SIG-M5 treated with dmso at 0.1 percent for 504 hours (cell line): ENCODE results near the gene ALX4.

Source experiments
- DNase-seq: peaks from one replicate; lab custom pipeline; 2025; ENCODE audit not compliant: unreplicated experiment; lab: John Stamatoyannopoulos, UW

The ALX4 gene

GRCh38 chr11:44246726-44247125 lies 63.2 kb downstream of the ALX4 start:
- DNase-seq: no peak

GRCh38 chr11:44244639-44245310 lies 65.2 kb downstream of the ALX4 start:
- no peak for DNase-seq

DNA sequence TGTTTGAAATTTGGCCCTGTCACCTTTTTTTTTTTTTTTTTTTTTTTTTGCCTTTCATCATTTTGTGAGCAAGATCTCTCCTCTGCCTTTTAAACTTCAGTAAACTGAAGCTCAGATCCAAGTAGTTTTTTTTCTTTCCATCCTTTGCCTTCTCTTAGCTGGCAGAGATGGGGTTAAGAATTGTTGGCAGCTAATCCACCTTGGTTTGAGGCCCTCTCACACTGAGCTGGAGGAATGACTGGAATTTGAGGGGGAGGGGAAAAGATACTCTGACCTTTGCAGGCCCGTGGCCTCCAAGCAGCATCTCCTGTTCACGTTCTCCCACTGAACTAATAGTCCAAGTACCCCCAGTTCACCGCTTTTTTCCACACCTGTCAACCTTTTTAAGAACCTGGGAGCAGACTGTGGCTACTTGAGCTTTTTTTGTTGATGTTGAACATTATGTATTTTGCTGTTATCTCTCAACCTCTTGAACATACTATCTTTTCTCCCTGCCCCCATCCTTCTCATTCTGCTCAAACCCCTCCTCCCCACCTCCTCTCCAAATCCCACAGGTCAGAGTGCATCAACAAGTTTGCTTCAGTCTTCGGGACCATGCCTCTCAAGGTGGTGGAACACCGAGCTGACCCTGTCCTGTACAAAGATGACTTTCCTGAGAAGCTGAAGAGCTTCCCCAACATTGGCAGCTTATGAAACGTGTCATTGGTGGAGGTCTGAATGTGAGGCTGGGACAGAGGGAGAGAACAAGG lies 66.2 kb downstream of the ALX4 start:
- DNase-seq: no peak

- DNase-seq: no peak
Measured at GRCh38 chr11:44243086-44243485, 66.9 kb downstream of the ALX4 start.

GRCh38 chr11:44241851-44242250 lies 68.1 kb downstream of the ALX4 start:
- no peak for DNase-seq

DNA sequence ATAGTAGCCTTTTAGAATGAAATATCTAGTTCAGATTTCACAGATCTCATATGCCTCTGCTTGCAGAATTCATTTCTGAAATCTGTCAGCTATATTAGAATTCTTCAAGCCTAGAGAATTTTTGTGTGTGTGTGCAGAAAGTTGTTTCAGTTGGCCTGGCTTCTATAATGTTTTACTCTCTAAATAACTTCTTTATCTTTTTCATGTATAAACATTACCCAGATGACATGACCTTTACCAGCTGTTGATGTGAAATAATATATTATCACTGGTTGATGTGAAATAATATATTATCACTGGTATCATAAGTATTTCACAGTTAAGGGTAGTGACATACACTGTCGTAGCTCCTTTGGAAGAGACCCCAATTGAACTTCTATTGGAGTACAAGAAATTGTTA lies 72.8 kb downstream of the ALX4 start:
- no peak for DNase-seq

DNA sequence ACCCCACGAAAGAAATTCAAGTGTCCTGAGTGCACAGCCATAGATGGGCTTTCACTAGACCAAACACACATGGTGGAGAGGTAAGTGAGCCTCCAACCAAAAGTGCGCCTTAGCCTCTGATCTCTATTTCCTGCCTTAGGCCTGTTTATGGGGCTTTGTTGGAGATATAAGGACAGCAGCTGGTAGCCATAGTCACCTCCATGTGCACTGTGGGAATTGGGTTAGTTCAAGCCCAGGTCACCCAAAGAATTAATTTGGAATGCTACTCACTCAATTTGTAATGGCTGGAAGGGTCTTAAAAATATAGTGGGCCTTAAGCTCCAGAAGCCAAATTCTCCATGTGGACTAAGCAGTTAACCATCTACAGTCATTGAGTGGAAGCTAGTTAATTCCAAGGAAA lies 73.6 kb downstream of the ALX4 start:
- DNase-seq: no peak

DNA sequence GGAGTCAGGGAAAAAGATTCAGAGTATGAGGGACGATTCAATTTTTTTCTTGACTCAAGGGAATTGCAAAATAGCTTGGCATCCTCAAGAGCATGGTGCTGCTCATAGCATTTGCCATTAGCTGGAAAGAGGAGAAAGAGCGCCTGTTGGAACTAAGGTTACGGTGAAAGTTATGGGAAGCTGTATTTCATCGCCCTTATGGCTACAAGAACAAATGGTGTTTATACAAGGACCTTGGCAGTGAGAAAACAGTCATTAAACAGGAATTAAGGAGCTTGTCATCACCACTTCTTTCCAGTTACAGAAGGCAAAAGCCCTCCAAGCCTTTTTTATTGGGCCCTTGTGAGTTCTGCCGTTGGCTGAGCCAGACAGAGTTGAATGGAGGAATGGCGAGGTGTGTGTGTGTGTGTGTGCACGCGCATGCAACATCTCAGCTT lies 74.2 kb downstream of the ALX4 start:
- no peak for DNase-seq

- no peak for DNase-seq
Measured at GRCh38 chr11:44229624-44230023, 80.3 kb downstream of the ALX4 start.

DNA sequence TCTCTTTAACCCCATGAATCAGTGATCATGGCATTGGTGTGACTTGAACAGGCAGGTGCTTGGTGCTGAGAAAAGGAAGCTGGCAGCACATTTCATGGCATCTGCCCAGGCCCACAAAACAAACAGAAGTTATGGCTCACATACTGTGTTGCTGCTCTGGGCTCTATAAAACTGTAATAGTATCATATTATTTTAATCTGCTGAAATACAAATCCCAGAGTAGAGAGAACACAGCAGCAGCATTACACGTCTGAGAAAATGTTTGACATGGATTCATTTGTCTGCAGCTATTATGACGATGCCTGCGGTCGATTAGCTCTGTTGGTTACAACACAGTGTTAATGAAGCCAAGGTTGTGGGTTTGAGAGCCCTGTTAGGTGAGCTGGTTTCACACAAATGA lies 80.8 kb downstream of the ALX4 start:
- DNase-seq: no peak

DNA sequence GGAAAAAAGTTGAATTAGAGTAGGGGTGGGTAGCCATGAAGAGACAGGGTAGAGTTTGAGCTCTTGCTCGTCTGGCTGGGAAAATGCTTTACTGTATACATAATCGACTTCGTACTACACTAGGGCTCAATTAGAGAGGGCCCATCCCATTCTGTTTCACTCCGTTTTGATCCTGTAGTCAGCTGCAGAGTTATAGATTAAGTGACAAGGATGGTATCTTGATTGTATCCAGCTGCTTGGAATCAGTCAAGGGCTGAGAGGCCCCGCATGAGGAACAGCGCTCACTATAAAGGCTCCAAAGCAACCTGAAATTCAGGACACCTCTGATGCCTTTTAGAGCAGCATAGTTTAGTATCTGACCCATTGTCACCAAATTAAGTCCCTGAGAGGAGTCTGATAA lies 81.6 kb downstream of the ALX4 start:
- no peak for DNase-seq

DNA sequence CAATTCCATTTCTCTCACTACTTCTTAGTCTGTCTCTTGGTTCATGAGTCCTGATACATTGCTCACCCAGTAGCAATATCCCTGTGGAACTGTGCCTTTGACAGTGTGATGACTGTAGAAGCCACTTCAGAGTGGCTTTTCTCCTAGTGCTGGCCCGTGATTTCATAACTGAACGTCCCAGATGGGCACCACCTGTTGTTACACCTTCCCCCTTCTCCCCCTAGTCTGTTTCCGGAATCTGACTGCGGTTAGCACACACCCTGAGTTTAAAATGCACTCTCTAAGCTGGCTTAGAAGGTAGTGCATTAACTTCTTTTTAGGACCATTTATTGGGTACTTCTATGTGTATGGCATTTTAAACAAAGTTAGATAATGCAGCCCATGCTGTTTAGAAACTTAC lies 83.0 kb downstream of the ALX4 start:
- no peak for DNase-seq

DNA sequence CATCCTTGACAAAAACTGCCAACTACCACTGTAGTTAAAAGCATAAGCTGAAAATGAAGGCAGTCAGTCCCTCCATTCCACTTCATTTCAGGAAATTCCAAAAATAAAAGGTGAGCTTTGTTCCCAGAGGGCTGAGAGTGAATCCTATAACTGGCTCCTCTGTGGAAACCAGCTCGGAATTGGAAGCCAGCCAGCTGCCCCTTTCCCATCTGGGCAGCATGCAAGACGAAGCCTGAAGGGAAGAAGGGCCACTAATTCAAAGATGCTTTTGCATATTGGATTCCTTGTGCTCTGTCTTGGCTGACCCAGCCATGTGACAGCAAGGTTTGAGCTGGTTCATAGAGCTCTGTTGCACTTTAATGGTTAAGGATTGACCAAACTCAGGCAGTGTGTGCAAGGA lies 83.4 kb downstream of the ALX4 start:
- no peak for DNase-seq

- no peak for DNase-seq
Measured at GRCh38 chr11:44224867-44225501, 85.0 kb downstream of the ALX4 start.

DNA sequence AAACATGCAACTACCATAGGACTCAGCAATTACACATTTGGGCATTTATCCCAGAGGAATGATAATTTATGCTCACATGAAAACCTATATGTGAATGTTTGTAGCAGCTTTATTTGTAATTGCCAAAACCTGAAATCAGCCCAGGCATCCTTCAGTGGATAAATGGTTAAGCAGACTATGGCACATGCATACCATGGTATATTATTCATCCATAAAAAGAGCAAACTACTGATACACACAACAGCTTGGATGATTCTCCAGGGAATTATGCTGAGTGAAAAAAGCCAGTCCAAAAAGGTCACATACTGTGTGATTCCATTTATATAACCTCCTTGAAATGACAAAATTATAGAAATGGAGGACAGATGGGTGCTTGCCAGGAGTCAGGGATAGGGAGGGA lies 86.7 kb downstream of the ALX4 start:
- no peak for DNase-seq

GRCh38 chr11:44221992-44222391 lies 87.9 kb downstream of the ALX4 start:
- peak; percentile 9 for DNase-seq

- DNase-seq: no peak
Measured at GRCh38 chr11:44221456-44221855, 88.5 kb downstream of the ALX4 start.

GRCh38 chr11:44219830-44220796 lies 89.8 kb downstream of the ALX4 start:
- no peak for DNase-seq

DNA sequence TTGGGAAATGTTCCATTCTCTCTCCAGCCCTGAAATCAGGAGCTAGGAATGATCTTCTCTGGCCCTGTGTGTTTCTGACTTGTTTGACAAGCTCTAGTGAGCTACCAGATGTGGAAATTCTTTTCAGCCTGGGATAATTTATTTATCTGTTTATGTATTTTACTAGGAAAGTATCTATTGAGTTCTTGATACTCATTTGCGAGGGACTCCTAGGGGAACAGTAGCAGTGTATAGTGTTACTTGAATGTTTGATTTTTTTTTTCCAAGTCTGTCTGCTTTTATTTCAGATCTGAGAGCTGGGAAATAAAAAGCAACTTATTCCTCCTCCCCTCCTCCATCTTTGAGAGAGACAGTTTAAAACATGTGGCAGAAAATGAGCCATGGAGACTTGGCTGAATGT lies 92.5 kb downstream of the ALX4 start:
- no peak for DNase-seq

- no peak for DNase-seq
Measured at GRCh38 chr11:44213148-44213547, 96.8 kb downstream of the ALX4 start.

DNA sequence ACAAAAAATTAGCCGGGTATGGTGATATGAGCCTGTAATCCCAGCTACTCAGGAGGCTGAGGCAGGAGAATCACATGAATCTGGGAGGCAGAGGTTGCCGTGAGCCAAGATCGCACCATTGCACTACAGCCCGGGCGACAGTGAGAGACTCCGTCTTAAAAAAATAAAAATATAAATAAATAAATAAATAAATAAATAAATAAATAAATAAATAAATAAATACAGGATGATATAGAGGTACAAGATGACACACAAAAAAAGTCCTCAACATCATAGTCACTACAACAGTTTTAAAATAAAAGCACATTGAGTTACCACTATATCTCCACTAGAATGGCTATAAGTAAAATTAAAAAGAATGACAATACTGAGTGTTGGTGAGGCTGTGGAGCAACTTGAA lies 97.8 kb downstream of the ALX4 start:
- DNase-seq: no peak
